Kidney (tissue), 14 donors: Measurements from ENCODE around the gene CLCN3. TPM values are rescaled to one million over a fixed set of nuclear protein-coding genes. Genes with fewer than 3 reads are reported as not detected.

ENCODE experiments used
- DNase-seq, 5 donors: peaks; one replicate each; pipeline ENCODE4 v3.0.0-alpha.2; 2013 to 2020
- FAIRE-seq: peaks from 2 replicates; lab custom pipeline; 2012; peaks lifted over from hg19 to GRCh38; lab: Jason Lieb, UNC
- H3K27ac ChIP-seq, 2 donors: one replicate each; pipeline ENCODE4 v1.7.0; 2013; ENCODE audit warnings: low read depth in 2 of 2, low read length in 2 of 2, inconsistent platforms in 1 of 2
- H3K27me3 ChIP-seq: one replicate; pipeline ENCODE4 v1.7.1; 2013; ENCODE audit warnings: low read length, inconsistent platforms; ENCODE audit not compliant: control insufficient read depth, insufficient read depth
- H3K36me3 ChIP-seq, 3 donors: one replicate each; pipeline versions ENCODE4 v1.7.0 to v1.7.1; 2013; ENCODE audit warnings: low read length in 3 of 3, control low read depth in 1 of 3, inconsistent platforms in 1 of 3; ENCODE audit not compliant: insufficient read depth in 3 of 3, control insufficient read depth in 2 of 3
- H3K4me1 ChIP-seq, 3 donors: one replicate each; pipeline versions ENCODE4 v1.7.0 to v1.7.1; 2013; ENCODE audit warnings: low read length in 3 of 3, inconsistent platforms in 1 of 3, low read depth in 1 of 3; ENCODE audit not compliant: control insufficient read depth in 2 of 3, insufficient read depth in 2 of 3
- H3K4me3 ChIP-seq, 3 donors: one replicate each; pipeline versions ENCODE4 v1.7.0 to v1.8.1; 2013; ENCODE audit warnings: low read length in 3 of 3, control low read depth in 1 of 3, inconsistent platforms in 1 of 3
- H3K9ac ChIP-seq, 3 donors: one replicate each; pipeline versions ENCODE4 v1.7.0 to v1.7.1; 2013; ENCODE audit warnings: low read length in 3 of 3, control low read depth in 1 of 3, inconsistent platforms in 1 of 3
- H3K9me3 ChIP-seq, 3 donors: one replicate each; pipeline versions ENCODE4 v1.7.0 to v1.7.1; 2013; ENCODE audit warnings: low read length in 3 of 3, control low read depth in 1 of 3, inconsistent platforms in 1 of 3; ENCODE audit not compliant: control insufficient read depth in 2 of 3, insufficient read depth in 1 of 3
- CTCF ChIP-seq: IDR thresholded peaks from 3 replicates; pipeline ENCODE4 v1.5.1; 2012; ENCODE audit warnings: mild to moderate bottlenecking, moderate library complexity, borderline replicate concordance; ENCODE audit not compliant: insufficient read depth; ENCODE audit errors: extremely low read depth
- intact Hi-C: fragments of 100-400 bp; cut with DNase I; formaldehyde crosslinking; loops from one replicate; pipeline ENCODE4 v1.11.1; 2022
- polyA plus RNA-seq: library from polyadenylated mRNA; stranded (reverse); fragments of 350-450 nt; fragmentation: Illumina TruSeq; extraction: RNeasy Lipid Tissue Mini Kit (QIAGEN cat#74804); gene quantifications from one replicate; pipeline ENCODE4 v1.2.3, GENCODE V29; 2014; ENCODE audit warnings: low read depth, low replicate concordance; ENCODE audit not compliant: insufficient read depth
- total RNA-seq: library from RNA; stranded (reverse); fragmentation: NEBNext Ultra II Directional; extraction: Animal tissue kit (Norgen Biotek cat#: 25700); gene quantifications from one replicate; pipeline ENCODE4 v1.2.1, GENCODE V29; 2021
- donor health status: control.
- donor health status: control.
- donor health status: control.
- donor health status: control.
- donor health status: control.
- donor health status: DM: yes; HTN: yes; CAD: no.
- donor health status: Normal renal cell carcinoma (clear cell type).

CLCN3 gene
- total and polyA plus RNA-seq, 2 donors from 2014 or later = 16.6 to 70.2 TPM

- Histone ChIP-seq H3K4me1 (peaks cover 0 to 17% (median 16%) of the 10 kb centered on the region in 3 donors), H3K9ac (no peak overlapping the region), H3K36me3 (no peaks in the 10 kb centered on the region), H3K9me3 (no peaks in the 10 kb centered on the region), H3K27ac (peak overlapping the region; percentile 58 to 84), H3K27me3 (no peaks in the 10 kb centered on the region), H3K4me3 (peak overlapping the region in 1 of 3 donors; percentile 8)
- TF ChIP-seq CTCF = no peak
- intact Hi-C loops = no loop called here
- FAIRE-seq (peak; percentile 95), DNase-seq (peak in 1 of 5 donors; percentile 13)
Observed at GRCh38 chr4:169627307-169627706, 6.9 kb downstream of the CLCN3 start.

- no peak for TF ChIP-seq CTCF
- Histone ChIP-seq H3K9ac (no peak overlapping the region), H3K4me3 (no peak overlapping the region), H3K9me3 (no peaks in the 10 kb centered on the region), H3K27me3 (no peaks in the 10 kb centered on the region), H3K27ac (no peak overlapping the region), H3K36me3 (no peaks in the 10 kb centered on the region), H3K4me1 (peaks cover 0 to 18% (median 16%) of the 10 kb centered on the region in 3 donors)
- FAIRE-seq (no peak), DNase-seq (no peak)
- intact Hi-C loops = no loop called here
Observed at GRCh38 chr4:169628579-169628978, 8.2 kb downstream of the CLCN3 start.

GRCh38 chr4:169630069-169630468 is 9.7 kb downstream of the CLCN3 start:
- no peaks in the 10 kb centered on the region for H3K9me3 ChIP-seq
- H3K9ac ChIP-seq = no peak overlapping the region
- H3K4me1 ChIP-seq = peaks cover 0 to 21% (median 16%) of the 10 kb centered on the region in 3 donors
- H3K4me3 ChIP-seq = no peak overlapping the region
- no peaks in the 10 kb centered on the region for H3K36me3 ChIP-seq
- no peaks in the 10 kb centered on the region for H3K27me3 ChIP-seq
- TF ChIP-seq CTCF = no peak
- FAIRE-seq = no peak
- intact Hi-C loops = no loop called here
- H3K27ac ChIP-seq = no peak overlapping the region
- no peak for DNase-seq

- H3K4me3 ChIP-seq = no peak overlapping the region
- intact Hi-C loops = no loop called here
- FAIRE-seq (no peak), DNase-seq (no peak)
- H3K27me3 ChIP-seq = no peaks in the 10 kb centered on the region
- TF ChIP-seq CTCF = no peak
- H3K9me3 ChIP-seq = no peaks in the 10 kb centered on the region
- peaks cover 0 to 6% (median 3%) of the 10 kb centered on the region in 3 donors for H3K4me1 ChIP-seq
- no peaks in the 10 kb centered on the region for H3K36me3 ChIP-seq
- H3K9ac ChIP-seq = no peak overlapping the region
- H3K27ac ChIP-seq = no peak overlapping the region
Observed at GRCh38 chr4:169632896-169633295, 12.5 kb downstream of the CLCN3 start.
